Tibial nerve (tissue), 4 donors: ENCODE data around the gene TMEM185B. TPM values are rescaled to one million over a fixed set of nuclear protein-coding genes. Genes with fewer than 3 reads are reported as not detected.

Experiments
- DNase-seq, 2 donors: peaks; one replicate each; pipeline ENCODE4 v3.0.0-alpha.2; 2019; ENCODE audit warnings: low spot score in 2 of 2
- H3K27ac ChIP-seq, 4 donors: fragments of 200-600 bp; sonication (generic) in 3 of 4; one replicate each; pipeline ENCODE4 v1.5.1; 2017 to 2019; ENCODE audit warnings: mild to moderate bottlenecking in 1 of 4
- H3K27me3 ChIP-seq, 2 donors: fragments of 200-600 bp; sonication (generic) in 1 of 2; one replicate each; pipeline versions ENCODE4 v1.5.1 to v1.6.0; 2017 to 2019
- H3K36me3 ChIP-seq, 3 donors: fragments of 200-600 bp; sonication (generic); one replicate each; pipeline ENCODE4 v1.5.1; 2018 to 2019
- H3K4me1 ChIP-seq, 4 donors: fragments of 200-600 bp; sonication (generic) in 3 of 4; one replicate each; pipeline ENCODE4 v1.5.1; 2017 to 2019
- H3K4me3 ChIP-seq, 4 donors: fragments of 200-600 bp; sonication (generic) in 3 of 4; one replicate each; pipeline ENCODE4 v1.5.1; 2017 to 2019; ENCODE audit warnings: mild to moderate bottlenecking in 1 of 4, moderate library complexity in 1 of 4
- H3K9me3 ChIP-seq, 4 donors: fragments of 200-600 bp; sonication (generic) in 3 of 4; one replicate each; pipeline ENCODE4 v1.5.1; 2017 to 2019
- CTCF ChIP-seq, 5 experiments: fragments of 200-600 bp in 3 of 5; fragments of 450-650 bp in 2 of 5; sonication (generic) in 3 of 5; IDR thresholded peaks; one replicate each; pipeline ENCODE4 v1.5.1; 2016 to 2019; ENCODE audit warnings: antibody characterized with exemption in 5 of 5, mild to moderate bottlenecking in 3 of 5, moderate library complexity in 2 of 5
- EP300 ChIP-seq, 2 donors: sonication (generic); formaldehyde crosslinking; IDR thresholded peaks; one replicate each; pipeline ENCODE4 v1.6.1; 2017; ENCODE audit warnings: antibody characterized with exemption in 2 of 2, mild to moderate bottlenecking in 1 of 2
- POLR2A ChIP-seq, 2 donors: fragments of 450-650 bp; IDR thresholded peaks; one replicate each; pipeline ENCODE4 v1.6.1; 2017; ENCODE audit warnings: antibody characterized with exemption in 2 of 2, mild to moderate bottlenecking in 2 of 2, moderate library complexity in 2 of 2
- WGBS, 2 donors: methylation state at CpG; one replicate each; pipeline ENCODE4 v1.1.5; 2018; 5-methylcytosine and 5-hydroxymethylcytosine counted together
- total RNA-seq, 4 donors: library from RNA; depleted of rRNA; stranded (reverse); fragments of >200 nt; gene quantifications; one replicate each; pipeline ENCODE4 v1.1.0, GENCODE V29; 2016

TMEM185B gene
- total RNA-seq, 4 donors from 2014 or later = 20.5 to 38.1 (median 35.5) TPM

DNA sequence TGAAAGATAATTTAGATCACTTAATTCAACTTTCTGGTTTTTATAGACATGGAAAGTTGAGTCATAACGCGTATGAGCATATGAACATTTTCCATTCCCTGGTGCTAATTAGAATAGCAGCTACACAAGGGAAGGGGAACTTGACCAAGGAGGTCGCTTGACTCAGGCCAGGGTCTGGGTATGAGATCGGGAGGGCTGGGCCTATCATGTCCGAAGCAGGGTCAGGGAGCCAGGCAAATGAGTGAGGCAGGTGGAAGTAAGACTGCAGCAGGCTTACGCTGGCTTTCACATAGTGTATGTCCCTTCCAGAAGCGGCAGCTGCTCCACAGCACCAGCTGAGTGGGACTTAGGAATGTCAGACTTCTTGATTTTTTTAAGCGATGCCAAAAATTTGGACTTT lies 44.1 kb upstream of the TMEM185B start:
- H3K36me3 ChIP-seq = peaks cover 0 to 12% (median 0%) of the 10 kb centered on the region in 3 donors
- TF ChIP-seq POLR2A (IDR thresholded peaks at IDR 0.05) (no peak), CTCF (IDR thresholded peaks at IDR 0.05) (no peak), EP300 (IDR thresholded peaks at IDR 0.05) (no peak)
- no peak overlapping the region for H3K4me3 ChIP-seq
- no peaks in the 10 kb centered on the region for H3K27me3 ChIP-seq
- H3K9me3 ChIP-seq = no peaks in the 10 kb centered on the region
- WGBS, 2 donors = 84 to 85% methylated on average over 8 of the region's 8 CpGs
- peaks cover 0 to 9% (median 0%) of the 10 kb centered on the region in 4 donors for H3K4me1 ChIP-seq
- no peak overlapping the region for H3K27ac ChIP-seq
- no peak for DNase-seq

DNA sequence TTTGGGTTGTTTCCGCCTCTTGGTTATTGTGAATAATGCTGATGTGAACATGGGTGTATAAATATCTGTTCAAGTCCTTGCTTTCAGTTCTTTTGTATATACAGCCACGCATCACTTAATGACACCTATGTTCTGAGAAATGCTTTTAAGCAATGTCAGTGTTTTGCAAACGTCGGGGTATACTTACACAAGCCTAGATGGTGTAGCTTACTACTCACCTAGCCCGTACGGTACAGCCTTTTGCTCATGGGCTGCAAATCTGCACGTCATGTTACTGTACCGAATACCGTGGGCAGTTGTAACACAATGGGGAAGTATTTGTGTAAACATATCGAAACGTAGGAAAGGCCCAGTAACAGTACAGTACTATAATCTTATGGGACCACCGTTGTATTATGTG lies 41.8 kb upstream of the TMEM185B start:
- Histone ChIP-seq H3K27ac (no peak overlapping the region), H3K9me3 (peaks cover 0 to 3% (median 0%) of the 10 kb centered on the region in 4 donors), H3K27me3 (no peaks in the 10 kb centered on the region), H3K4me1 (peaks cover 0 to 22% (median 0%) of the 10 kb centered on the region in 4 donors), H3K4me3 (no peak overlapping the region), H3K36me3 (peaks cover 0 to 12% (median 0%) of the 10 kb centered on the region in 3 donors)
- WGBS, 2 donors = 69 to 70% methylated on average over 12 of the region's 12 CpGs
- DNase-seq = no peak
- no peak for TF ChIP-seq POLR2A (IDR thresholded peaks at IDR 0.05)
- TF ChIP-seq EP300 (IDR thresholded peaks at IDR 0.05) = no peak
- TF ChIP-seq CTCF (IDR thresholded peaks at IDR 0.05) = no peak

DNA sequence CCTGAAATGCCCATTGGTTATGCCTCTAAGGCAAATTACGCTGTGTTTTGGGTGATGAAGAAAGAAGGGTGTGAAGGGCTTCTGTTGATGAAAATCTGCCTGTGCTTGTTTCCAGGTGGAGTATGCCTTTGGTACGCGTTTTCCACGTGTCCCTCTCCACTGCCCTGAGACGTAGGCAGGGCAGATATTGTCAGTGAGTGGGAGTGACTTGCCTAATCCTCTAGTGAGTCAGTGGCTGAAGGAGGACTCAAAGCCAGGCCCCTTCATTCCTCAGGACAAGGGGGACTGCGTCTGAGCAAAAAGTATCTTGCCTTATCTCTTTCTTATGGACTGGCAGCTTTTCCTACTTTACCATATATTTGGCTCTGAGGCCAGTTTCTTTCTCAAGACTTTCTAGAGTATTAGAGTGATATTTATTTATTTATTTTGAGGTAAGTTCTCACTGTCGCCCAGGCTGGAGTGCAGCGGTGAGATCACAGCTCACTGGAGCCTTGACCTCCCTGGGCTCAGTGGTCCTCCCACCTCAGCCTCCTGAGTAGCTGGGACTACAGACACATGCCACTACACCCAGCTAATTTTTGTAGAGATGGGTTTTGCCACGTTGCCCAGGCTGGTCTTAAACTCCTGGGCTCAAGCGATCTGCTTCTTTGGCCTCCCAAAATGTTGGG lies 39.7 kb upstream of the TMEM185B start:
- 71 to 80% methylated on average over 10 of the region's 10 CpGs for WGBS, 2 donors
- Histone ChIP-seq H3K4me1 (peaks cover 0 to 26% (median 0%) of the 10 kb centered on the region in 4 donors), H3K9me3 (peaks cover 0 to 3% (median 0%) of the 10 kb centered on the region in 4 donors), H3K36me3 (peaks cover 0 to under 1% (median 0%) of the 10 kb centered on the region in 3 donors), H3K27me3 (no peaks in the 10 kb centered on the region), H3K27ac (no peak overlapping the region), H3K4me3 (no peak overlapping the region)
- no peak for TF ChIP-seq EP300 (IDR thresholded peaks at IDR 0.05)
- TF ChIP-seq POLR2A (IDR thresholded peaks at IDR 0.05) = no peak
- no peak for TF ChIP-seq CTCF (IDR thresholded peaks at IDR 0.05)
- DNase-seq = no peak

DNA sequence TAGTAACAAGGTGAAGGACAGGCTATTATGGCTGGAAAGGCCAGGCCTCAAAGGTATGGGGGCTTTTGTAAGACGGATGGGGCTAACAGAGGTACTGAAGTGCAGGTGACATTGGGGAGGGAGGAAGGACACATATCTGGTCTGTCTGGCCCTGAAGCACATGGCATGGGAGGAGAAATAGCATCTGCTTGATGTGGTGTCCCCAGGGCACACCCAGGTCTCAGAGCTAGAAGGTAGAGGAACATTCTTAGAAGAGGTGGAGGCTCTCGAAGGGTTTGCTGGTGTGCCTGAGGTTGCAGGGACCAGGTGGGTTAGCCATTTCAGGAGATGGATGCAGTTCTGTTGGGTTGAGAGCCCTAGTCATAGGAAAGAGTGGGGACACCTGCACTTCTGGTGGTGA lies 39.0 kb upstream of the TMEM185B start:
- no peak overlapping the region for H3K4me3 ChIP-seq
- no peaks in the 10 kb centered on the region for H3K27me3 ChIP-seq
- H3K27ac ChIP-seq = no peak overlapping the region
- peaks cover 0 to 30% (median 3%) of the 10 kb centered on the region in 4 donors for H3K4me1 ChIP-seq
- no peak for TF ChIP-seq CTCF (IDR thresholded peaks at IDR 0.05)
- TF ChIP-seq EP300 (IDR thresholded peaks at IDR 0.05) = no peak
- TF ChIP-seq POLR2A (IDR thresholded peaks at IDR 0.05) = no peak
- no peak for DNase-seq
- WGBS, 2 donors = 45 to 67% methylated on average over 2 of the region's 2 CpGs
- H3K36me3 ChIP-seq = no peaks in the 10 kb centered on the region
- peaks cover 0 to 3% (median 0%) of the 10 kb centered on the region in 4 donors for H3K9me3 ChIP-seq

GRCh38 chr2:120261387-120262006 lies 38.3 kb upstream of the TMEM185B start:
- DNase-seq = no peak
- WGBS, 2 donors = 82 to 89% methylated on average over 6 of the region's 6 CpGs

More at GRCh38 chr2:120261387-120262006, 38.3 kb upstream of the TMEM185B start:
- Histone ChIP-seq H3K9me3 (peaks cover 0 to 3% (median 0%) of the 10 kb centered on the region in 4 donors), H3K36me3 (no peaks in the 10 kb centered on the region), H3K4me3 (no peak overlapping the region), H3K4me1 (peaks cover 0 to 37% (median 4%) of the 10 kb centered on the region in 4 donors), H3K27me3 (no peaks in the 10 kb centered on the region), H3K27ac (no peak overlapping the region)
- TF ChIP-seq EP300 (IDR thresholded peaks at IDR 0.05) = no peak
- no peak for TF ChIP-seq POLR2A (IDR thresholded peaks at IDR 0.05)
